Left lung (tissue), 10 donors: Measurements from ENCODE around the gene RALGPS1. TPM values are rescaled to one million over a fixed set of nuclear protein-coding genes. Genes with fewer than 3 reads are reported as not detected.

Experiments used
- ATAC-seq: fragments of 200-7000 bp; cut with Tn5 transposase; one replicate; pipeline ENCODE4 v1.9.1; 2020; ENCODE audit warnings: moderate library complexity
- DNase-seq, 4 donors: peaks; one replicate each; pipeline ENCODE4 v3.0.0-alpha.2; 2013 to 2020
- H3K27ac ChIP-seq, 2 donors: fragments of 200-600 bp; sonication (generic) in 1 of 2; one replicate each; pipeline versions ENCODE4 v1.5.0 to v1.8.0; 2020 to 2021
- H3K27me3 ChIP-seq, 2 donors: fragments of 200-600 bp; sonication (generic) in 1 of 2; one replicate each; pipeline versions ENCODE4 v1.5.0 to v1.8.0; 2020 to 2021
- H3K36me3 ChIP-seq, 2 donors: fragments of 200-600 bp; sonication (generic) in 1 of 2; one replicate each; pipeline versions ENCODE4 v1.5.0 to v1.8.0; 2020 to 2021
- H3K4me1 ChIP-seq, 2 donors: fragments of 200-600 bp; one replicate each; pipeline ENCODE4 v1.8.0; 2021
- H3K4me3 ChIP-seq, 2 donors: fragments of 200-600 bp; sonication (generic) in 1 of 2; one replicate each; pipeline versions ENCODE4 v1.5.0 to v1.8.0; 2020 to 2021; ENCODE audit warnings: mild to moderate bottlenecking in 1 of 2
- H3K9me3 ChIP-seq, 2 donors: fragments of 200-600 bp; sonication (generic) in 1 of 2; one replicate each; pipeline versions ENCODE4 v1.5.0 to v1.8.0; 2020 to 2021
- intact Hi-C, 2 donors: fragments of 100-400 bp; cut with DNase I; formaldehyde crosslinking; loops; one replicate each; pipeline versions ENCODE4 v1.11.2 to v1.14.2; 2022
- polyA plus RNA-seq, 6 donors: library from polyadenylated mRNA; unstranded; fragments of 120-200 nt; gene quantifications; one replicate each; pipeline ENCODE4 v1.2.1, GENCODE V29; 2013; ENCODE audit not compliant: insufficient read length in 6 of 6
- total RNA-seq, 2 donors: library from RNA; stranded (reverse); fragmentation: NEBNext Ultra II Directional; extraction: Animal tissue kit (Norgen Biotek cat#: 25700); gene quantifications; one replicate each; pipeline ENCODE4 v1.2.1, GENCODE V29; 2021
- TF ChIP-seq, protein P1 (sequence below), 2 donors: fragments of 200-600 bp; sonication (generic) in 1 of 2; IDR thresholded peaks; one replicate each; pipeline versions ENCODE4 v1.5.0 to v1.8.0; 2021; ENCODE audit warnings: antibody characterized with exemption in 2 of 2
- donor health status: DM: no; HTN: yes; CAD: no.
- donor health status: DM: no; HTN: no; CAD: no.

Gene RALGPS1
- total and polyA plus RNA-seq, 8 donors: 11.9 to 27.6 (median 21.5) TPM

DNA sequence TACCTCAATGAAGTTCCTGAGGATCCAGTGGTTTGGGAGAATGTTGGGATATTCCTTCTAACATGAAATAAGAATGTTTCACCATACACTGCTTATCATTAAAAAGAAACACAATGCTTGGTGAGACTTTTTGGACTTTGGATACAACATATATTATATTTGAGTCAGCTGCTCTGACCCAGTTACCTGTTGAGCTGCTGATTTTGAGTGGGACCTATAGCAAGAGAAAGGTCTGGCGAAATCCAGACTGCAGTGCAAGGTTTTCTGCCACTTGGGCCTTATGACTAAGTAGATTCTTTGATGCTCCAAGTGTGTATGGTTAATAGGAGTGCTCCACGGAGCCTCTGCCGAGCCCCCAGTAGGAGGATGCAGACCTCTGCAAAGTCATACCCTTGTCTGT is 10.0 kb upstream of the RALGPS1 start:
- DNase-seq (no peak), ATAC-seq (no peak)
- no peaks in the 10 kb centered on the region for H3K27me3 ChIP-seq
- H3K27ac ChIP-seq: no peak overlapping the region
- H3K36me3 ChIP-seq: no peaks in the 10 kb centered on the region
- intact Hi-C loops: no loop called here
- TF ChIP-seq, protein P1, sequence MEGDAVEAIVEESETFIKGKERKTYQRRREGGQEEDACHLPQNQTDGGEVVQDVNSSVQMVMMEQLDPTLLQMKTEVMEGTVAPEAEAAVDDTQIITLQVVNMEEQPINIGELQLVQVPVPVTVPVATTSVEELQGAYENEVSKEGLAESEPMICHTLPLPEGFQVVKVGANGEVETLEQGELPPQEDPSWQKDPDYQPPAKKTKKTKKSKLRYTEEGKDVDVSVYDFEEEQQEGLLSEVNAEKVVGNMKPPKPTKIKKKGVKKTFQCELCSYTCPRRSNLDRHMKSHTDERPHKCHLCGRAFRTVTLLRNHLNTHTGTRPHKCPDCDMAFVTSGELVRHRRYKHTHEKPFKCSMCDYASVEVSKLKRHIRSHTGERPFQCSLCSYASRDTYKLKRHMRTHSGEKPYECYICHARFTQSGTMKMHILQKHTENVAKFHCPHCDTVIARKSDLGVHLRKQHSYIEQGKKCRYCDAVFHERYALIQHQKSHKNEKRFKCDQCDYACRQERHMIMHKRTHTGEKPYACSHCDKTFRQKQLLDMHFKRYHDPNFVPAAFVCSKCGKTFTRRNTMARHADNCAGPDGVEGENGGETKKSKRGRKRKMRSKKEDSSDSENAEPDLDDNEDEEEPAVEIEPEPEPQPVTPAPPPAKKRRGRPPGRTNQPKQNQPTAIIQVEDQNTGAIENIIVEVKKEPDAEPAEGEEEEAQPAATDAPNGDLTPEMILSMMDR (IDR thresholded peaks at IDR 0.05): no peak
- no peaks in the 10 kb centered on the region for H3K4me1 ChIP-seq
- peaks cover 0 to 13% of the 10 kb centered on the region in 2 donors for H3K9me3 ChIP-seq
- no peak overlapping the region for H3K4me3 ChIP-seq

DNA sequence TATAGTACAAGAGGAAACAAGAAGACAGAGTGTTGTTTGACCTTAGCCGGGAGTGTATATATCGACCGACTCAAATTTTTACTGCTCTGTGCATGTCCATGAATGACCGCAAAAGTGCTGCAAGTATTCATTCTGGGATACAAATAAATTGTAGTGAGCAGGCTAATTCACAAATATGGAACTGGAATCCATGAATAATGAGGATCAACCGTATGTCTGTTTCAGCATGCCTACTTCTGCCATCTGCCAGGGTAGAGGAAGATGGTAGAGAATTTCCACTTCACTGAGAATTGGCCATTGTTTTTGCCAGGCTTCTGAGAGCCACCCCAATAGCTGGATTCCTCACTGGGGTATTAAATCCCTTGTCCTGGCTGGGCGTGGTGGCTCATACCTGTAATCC is 8.5 kb upstream of the RALGPS1 start:
- TF ChIP-seq, protein P1 (IDR thresholded peaks at IDR 0.05): no peak

DNA sequence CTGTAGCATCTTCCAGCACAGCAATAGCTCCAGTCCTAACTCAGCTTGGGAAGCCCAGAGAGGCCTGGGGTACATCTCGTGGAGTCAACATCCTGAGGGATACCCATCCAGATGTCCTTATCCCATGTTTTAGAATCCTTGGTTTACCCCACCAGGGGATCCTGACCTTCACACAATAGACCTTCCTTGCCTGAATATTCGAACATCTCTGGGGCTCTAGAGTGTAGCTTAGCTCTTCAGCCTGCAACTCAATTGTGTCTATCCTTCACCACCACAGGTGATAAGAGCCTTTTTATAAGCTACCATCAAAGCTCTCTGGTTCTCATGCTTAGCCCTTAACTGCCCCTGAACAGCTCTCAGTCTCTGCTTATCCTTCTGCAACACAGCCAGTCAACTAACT is 7.5 kb upstream of the RALGPS1 start:
- no peaks in the 10 kb centered on the region for H3K36me3 ChIP-seq
- no peaks in the 10 kb centered on the region for H3K27me3 ChIP-seq
- DNase-seq: no peak
- no peak overlapping the region for H3K4me3 ChIP-seq
- TF ChIP-seq, protein P1 (IDR thresholded peaks at IDR 0.05): no peak
- intact Hi-C loops: no loop called here
- no peak overlapping the region for H3K27ac ChIP-seq
- peaks cover 0 to 2% of the 10 kb centered on the region in 2 donors for H3K9me3 ChIP-seq
- H3K4me1 ChIP-seq: no peaks in the 10 kb centered on the region
- no peak for ATAC-seq

More for the DNA sequence above, 8.5 kb upstream of the RALGPS1 start:
- peaks cover 0 to 9% of the 10 kb centered on the region in 2 donors for H3K9me3 ChIP-seq
- no peaks in the 10 kb centered on the region for H3K27me3 ChIP-seq
- DNase-seq (no peak), ATAC-seq (no peak)
- intact Hi-C loops: no loop called here
- no peaks in the 10 kb centered on the region for H3K4me1 ChIP-seq
- H3K27ac ChIP-seq: no peak overlapping the region
- H3K4me3 ChIP-seq: no peak overlapping the region
- no peaks in the 10 kb centered on the region for H3K36me3 ChIP-seq

DNA sequence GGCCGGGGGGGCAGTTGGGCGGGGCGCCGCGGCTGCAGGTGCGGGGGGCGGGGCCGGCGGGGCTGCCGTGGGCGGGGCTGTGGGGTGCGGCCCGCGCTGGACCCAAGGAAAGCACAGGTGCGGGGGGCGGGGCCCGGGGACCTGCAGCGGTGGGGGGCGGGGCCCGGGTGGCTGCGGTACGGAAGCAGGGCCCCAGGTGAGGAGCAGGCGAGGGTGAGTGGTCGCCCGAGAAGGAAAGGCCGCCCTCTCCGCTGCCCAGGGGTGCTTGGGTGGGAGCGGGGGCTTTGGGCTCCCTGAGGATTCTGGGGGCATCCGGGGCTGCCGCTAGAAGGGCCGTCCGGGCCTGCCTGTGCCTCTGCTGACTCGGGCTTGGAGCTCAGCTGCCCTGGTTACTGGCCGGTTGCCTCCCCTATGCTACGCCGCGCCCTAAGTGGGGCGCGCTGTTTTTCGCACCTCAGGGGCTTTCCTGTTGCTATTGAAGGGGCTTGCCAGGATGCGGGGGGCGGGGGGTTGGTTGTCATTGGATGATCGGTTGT is 767 bp downstream of the RALGPS1 start:
- H3K4me1 ChIP-seq: peaks cover 0 to 18% of the 10 kb centered on the region in 2 donors
- ATAC-seq (peak; percentile 87), DNase-seq (peak in 3 of 4 donors; percentile 68 to 92 (median 76))
- H3K27ac ChIP-seq: no peak overlapping the region
- no peaks in the 10 kb centered on the region for H3K36me3 ChIP-seq
- intact Hi-C loops: no loop called here
- peaks cover 0 to 12% of the 10 kb centered on the region in 2 donors for H3K27me3 ChIP-seq
- TF ChIP-seq, protein P1 (IDR thresholded peaks at IDR 0.05): no peak
- H3K4me3 ChIP-seq: peak overlapping the region; percentile 32 to 48
- no peaks in the 10 kb centered on the region for H3K9me3 ChIP-seq

DNA sequence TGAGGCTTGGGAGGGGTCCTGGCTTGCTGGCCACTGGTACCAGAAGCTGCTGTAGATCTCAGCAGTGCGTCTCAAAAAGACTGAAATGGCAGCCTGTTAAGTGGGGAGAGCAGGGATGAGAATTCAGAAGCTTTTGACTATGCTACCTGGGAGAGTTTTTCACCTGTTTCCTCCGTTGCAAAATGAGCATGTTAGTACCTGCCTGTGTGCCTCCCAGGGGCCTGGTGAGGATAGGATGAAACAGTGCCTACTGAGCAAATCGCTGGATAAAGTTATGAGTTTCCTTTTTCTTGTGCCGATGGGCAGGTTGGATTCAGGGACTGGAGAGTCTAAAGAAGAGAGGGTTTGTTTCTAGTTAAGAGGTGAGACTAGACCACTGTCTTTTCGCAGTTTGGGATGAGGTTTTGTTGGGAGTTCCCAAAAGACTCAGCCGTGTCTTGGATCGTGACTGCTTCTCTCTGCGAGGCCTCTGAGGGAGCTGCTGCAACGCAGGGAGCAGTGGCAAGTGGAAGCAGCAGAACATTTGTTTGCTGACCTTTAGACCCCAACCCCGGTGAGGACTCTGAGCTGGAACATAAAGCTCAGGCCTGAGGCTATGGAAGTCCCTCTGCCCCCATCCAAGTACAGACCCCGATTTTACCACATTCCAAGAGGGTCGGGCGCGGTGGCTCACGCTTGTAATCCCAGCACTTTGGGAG is 1.4 kb downstream of the RALGPS1 start:
- H3K4me1 ChIP-seq: peaks cover 0 to 18% of the 10 kb centered on the region in 2 donors
- H3K4me3 ChIP-seq: peak overlapping the region in 1 of 2 donors; percentile 48
- H3K27ac ChIP-seq: no peak overlapping the region
- intact Hi-C loops: no loop called here
- no peaks in the 10 kb centered on the region for H3K9me3 ChIP-seq
- no peaks in the 10 kb centered on the region for H3K36me3 ChIP-seq
- peaks cover 0 to 12% of the 10 kb centered on the region in 2 donors for H3K27me3 ChIP-seq
- DNase-seq: no peak
- TF ChIP-seq, protein P1 (IDR thresholded peaks at IDR 0.05): no peak
- ATAC-seq: no peak
